ENCODE data around the gene CCR7. TPM values are rescaled to one million over a fixed set of nuclear protein-coding genes. Genes with fewer than 3 reads are reported as not detected.

Gene CCR7
- total and polyA plus RNA-seq, 8 donors, result 0.07 to 0.82 (median 0.09) TPM; not detected in 3

GRCh38 chr17:40606548-40607353, 41.5 kb upstream of the CCR7 start:
- Histone ChIP-seq H3K4me3 (no peak overlapping the region), H3K9me3 (no peaks in the 10 kb centered on the region), H3K36me3 (no peaks in the 10 kb centered on the region), H3K27me3 (no peaks in the 10 kb centered on the region), H3K27ac (no peak overlapping the region), H3K4me1 (no peaks in the 10 kb centered on the region)
- TF ChIP-seq, protein P1, sequence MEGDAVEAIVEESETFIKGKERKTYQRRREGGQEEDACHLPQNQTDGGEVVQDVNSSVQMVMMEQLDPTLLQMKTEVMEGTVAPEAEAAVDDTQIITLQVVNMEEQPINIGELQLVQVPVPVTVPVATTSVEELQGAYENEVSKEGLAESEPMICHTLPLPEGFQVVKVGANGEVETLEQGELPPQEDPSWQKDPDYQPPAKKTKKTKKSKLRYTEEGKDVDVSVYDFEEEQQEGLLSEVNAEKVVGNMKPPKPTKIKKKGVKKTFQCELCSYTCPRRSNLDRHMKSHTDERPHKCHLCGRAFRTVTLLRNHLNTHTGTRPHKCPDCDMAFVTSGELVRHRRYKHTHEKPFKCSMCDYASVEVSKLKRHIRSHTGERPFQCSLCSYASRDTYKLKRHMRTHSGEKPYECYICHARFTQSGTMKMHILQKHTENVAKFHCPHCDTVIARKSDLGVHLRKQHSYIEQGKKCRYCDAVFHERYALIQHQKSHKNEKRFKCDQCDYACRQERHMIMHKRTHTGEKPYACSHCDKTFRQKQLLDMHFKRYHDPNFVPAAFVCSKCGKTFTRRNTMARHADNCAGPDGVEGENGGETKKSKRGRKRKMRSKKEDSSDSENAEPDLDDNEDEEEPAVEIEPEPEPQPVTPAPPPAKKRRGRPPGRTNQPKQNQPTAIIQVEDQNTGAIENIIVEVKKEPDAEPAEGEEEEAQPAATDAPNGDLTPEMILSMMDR (IDR thresholded peaks at IDR 0.05), result no peak
- intact Hi-C loops (cut with DNase I), result no loop called here
- DNase-seq (no peak), ATAC-seq (no peak), FAIRE-seq (no peak)
- 55 to 68% methylated on average over 10 of the region's 10 CpGs for WGBS, 2 donors

DNA sequence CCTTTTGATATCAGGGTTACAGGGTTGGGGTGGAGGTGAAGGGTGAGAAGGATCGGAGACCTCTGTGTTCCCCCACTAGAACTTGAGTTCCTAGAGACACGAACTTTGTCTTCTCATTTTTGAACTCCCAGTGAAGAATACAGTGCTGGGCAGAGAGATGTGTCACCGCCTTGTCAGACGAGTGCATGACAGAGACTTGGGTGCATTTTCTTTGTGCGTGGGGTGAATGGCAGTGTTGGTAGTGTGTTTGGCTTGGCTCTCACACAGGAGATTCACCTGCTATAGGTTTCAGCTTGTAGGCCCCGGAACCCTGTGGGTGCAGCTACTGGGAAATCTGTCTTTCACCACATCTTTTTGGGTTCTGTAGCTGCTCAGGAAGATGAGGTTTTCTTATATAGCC, 40.0 kb upstream of the CCR7 start:
- Histone ChIP-seq H3K36me3 (no peaks in the 10 kb centered on the region), H3K27me3 (no peaks in the 10 kb centered on the region), H3K4me3 (no peak overlapping the region), H3K9me3 (no peaks in the 10 kb centered on the region), H3K27ac (no peak overlapping the region), H3K4me1 (no peaks in the 10 kb centered on the region)
- FAIRE-seq, result no peak
- DNase-seq, result no peak
- intact Hi-C loops (cut with DNase I), result no loop called here
- ATAC-seq, result no peak
- TF ChIP-seq, protein P1 (IDR thresholded peaks at IDR 0.05), result no peak
- 73 to 88% methylated on average over 6 of the region's 6 CpGs for WGBS, 2 donors

DNA sequence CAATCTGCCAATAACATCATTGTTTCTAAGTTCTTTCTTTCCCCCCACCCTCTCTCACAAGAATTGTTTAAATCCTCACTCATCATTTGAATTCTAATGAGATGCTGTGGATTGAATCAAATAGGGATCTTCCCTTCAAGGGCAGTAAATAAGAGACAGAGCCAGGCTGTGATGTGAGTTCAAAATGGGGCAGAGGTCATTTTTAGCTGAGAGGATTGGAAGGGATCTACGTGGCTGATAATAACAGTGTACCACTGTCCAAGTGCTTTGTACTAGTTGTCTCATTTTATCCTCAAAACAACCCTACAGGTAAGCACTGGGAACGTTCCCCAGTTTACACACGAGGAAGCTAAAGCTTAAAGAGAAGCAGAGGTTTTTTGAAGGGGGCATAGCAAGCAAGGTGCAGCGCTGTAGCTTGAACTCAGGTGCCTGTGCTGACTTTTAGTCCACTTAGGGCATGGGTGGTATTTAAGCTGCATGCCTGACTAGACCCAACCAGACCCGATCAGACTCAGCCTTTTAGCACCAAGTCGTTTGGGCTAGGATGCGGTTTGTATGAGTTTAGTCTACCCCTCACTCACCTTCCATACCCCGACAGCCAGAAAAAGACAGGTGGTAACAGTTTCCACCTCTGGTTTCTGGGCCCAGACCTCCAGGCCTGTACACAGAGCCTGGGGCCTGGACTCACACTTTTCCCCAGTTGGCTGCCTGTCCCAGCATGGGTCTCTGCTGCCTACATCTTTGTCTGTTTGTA, 39.2 kb upstream of the CCR7 start:
- TF ChIP-seq, protein P1 (IDR thresholded peaks at IDR 0.05), result no peak
- Histone ChIP-seq H3K36me3 (no peaks in the 10 kb centered on the region), H3K9me3 (no peaks in the 10 kb centered on the region), H3K27ac (no peak overlapping the region), H3K4me1 (no peaks in the 10 kb centered on the region), H3K27me3 (no peaks in the 10 kb centered on the region), H3K4me3 (no peak overlapping the region)
- ATAC-seq (no peak), FAIRE-seq (no peak), DNase-seq (no peak)
- 69 to 78% methylated on average over 8 of the region's 8 CpGs for WGBS, 2 donors
- intact Hi-C loops (cut with DNase I), result no loop called here

- intact Hi-C loops (cut with DNase I), result no loop called here
- DNase-seq, result no peak
- Histone ChIP-seq H3K9me3 (no peaks in the 10 kb centered on the region), H3K36me3 (no peaks in the 10 kb centered on the region), H3K4me3 (no peak overlapping the region), H3K27ac (no peak overlapping the region), H3K4me1 (no peaks in the 10 kb centered on the region), H3K27me3 (no peaks in the 10 kb centered on the region)
- ATAC-seq, result no peak
- FAIRE-seq, result no peak
- TF ChIP-seq, protein P1 (IDR thresholded peaks at IDR 0.05), result no peak
- 86 to 88% methylated on average over 22 of the region's 22 CpGs for WGBS, 2 donors
Measured at GRCh38 chr17:40602445-40603443, 37.5 kb upstream of the CCR7 start.

Measured in pancreas (tissue), 10 donors.